Activated CD4-positive, CD25-positive, alpha-beta regulatory T cell treated with anti-CD3 and anti-CD28 coated beads, Interleukin-2, amount 50 U/mL, for 24 hours (primary cell): ENCODE results near the gene SEPTIN7.

Source experiments
- ATAC-seq, 2 donors: fragments of 150-1000 bp; cut with Tn5 transposase; one replicate each; pipeline ENCODE4 v1.10.0; 2021; ENCODE audit warnings: mild to moderate bottlenecking in 1 of 2, moderate library complexity in 1 of 2

Gene SEPTIN7

DNA sequence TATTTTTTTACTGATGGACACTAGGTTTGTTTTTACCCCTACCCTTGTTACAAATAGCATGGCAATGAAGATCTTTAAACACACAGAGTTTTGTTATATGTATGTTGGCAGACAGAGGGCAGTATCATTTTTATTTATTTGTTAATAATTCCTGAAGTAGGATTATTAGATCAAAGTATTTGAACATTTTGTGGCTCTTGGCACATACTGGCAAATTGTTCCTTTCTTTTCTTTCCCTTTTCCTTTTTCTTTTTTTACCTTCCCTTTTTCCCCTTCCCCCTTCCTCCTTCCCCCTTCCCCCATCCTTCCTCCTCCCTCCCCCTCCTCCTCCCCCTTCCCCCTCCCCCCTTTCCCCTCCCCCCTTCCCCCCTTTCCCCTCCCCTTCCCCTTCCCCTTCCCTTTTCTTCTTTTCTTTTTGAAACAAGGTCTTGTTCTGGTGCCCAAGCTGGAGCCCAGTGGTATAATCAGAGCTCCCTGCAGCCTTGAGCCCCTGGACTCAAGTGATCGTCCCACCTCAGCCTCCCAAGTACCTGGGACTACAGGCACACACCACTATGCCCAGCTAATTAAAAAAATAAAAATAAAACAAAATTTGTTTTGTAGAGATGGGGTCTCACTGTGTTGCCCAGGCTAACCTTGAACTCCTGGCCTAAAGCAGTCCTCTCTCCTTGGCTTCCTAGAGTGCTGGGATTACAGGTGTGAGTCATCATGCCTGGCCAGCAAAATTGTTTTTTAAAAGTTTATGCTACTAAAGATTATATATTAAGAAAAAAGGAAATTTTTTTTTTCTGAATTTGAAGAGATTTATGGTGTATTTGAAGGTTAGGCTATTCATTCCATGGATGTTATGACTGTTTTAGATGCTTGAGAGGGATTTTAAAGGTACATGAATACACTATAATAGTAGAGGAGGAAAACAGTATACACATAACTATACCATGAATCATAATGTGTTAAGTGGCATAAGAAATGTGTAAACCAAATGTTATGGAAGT lies 39.3 kb downstream of the SEPTIN7 start:
- ATAC-seq = peak in 1 of 2 donors; percentile 63

DNA sequence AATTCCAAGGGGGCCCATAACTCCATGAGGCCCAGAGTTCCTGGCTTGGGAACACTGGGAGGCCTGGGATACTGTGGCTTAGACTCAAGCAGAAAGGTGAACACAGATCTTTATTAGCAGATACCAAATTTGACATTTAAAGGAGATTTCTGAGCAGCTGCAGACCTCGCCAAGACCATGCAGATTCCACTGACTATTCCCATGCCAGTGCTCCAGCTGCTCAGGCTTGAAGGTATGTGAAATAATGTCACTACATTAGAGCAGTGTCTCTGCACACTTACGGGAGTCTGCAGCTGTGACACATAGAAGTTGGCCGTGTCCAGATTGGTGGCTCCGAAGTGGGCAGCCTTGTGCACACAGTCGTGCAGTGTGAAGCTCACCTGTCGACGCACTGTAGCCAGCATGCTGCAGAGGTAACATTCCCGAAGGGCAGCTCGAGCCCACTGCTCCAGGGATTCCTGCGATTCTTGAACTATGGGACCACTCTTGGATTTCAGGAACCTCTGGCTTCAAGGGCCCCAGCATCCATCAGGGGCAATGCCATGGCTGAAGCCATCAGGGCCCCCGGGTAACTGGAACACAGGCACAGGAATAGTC lies 46.1 kb downstream of the SEPTIN7 start:
- ATAC-seq = no peak

DNA sequence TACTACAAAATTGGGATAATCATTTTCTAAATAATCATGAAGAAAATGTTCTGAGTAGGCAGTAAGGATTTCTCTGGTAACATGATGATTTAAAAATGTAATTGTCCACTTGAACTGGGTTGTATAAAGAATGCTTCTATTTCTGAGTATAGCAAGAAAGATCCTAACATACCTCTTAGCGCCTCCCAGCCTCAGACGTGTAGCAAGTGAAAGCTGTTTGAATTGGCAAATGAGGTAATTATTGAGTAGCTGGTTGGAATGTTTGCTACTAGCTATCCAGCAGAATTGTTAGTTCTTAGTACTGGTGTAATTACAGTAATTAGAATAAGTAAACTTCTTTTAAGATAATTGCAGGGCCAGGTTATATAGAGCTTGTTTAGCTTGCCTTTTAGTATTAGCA lies 47.9 kb downstream of the SEPTIN7 start:
- ATAC-seq = no peak

DNA sequence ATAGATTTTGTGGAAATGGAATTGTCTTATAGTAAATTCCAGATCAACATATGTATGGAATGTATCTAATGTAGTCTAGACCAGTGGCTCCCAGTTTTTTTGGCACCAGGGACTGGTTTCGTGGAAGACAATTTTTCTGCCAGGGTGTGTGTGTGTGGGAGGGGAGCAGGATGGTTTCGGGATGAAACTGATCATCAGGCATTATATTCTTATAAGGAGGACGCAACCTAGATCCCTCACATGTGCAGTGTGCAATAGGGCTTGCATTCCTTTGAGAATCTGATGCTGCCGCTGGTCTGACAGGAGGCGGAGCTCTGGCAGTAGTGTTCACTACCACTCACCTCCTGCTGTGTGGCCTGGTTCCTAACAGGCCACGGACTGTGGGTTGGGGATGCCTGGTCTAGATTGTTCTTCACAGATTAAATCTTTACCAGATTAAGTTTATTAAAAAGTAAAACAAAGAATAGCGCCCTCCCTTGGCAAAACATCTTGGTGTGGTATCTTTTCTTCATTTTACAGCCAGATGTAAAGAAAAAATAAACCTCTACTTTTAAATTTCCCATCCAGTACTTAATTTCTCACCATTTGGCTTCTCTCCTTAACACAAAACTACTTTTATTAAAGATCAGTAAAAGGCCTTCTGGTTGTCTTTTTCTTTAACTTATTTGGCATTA lies 48.4 kb downstream of the SEPTIN7 start:
- no peak for ATAC-seq

DNA sequence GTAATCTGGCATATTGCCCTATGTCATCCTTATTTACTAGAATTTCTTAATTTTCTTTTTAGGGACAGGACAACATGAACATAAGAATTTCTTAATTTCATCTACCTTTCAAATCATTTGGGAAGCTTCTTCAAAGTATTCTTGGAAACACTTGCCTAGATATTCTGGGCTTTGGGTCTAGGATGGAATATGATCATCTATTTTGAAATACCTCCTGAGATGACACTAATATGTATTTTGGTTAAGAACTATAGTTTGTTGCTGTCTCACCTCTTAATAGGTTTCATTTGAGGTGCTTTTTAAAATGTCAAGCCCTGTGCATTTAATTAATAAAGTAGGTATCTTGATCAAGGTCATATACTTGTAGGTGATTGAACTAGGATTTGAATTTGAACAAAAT lies 49.1 kb downstream of the SEPTIN7 start:
- ATAC-seq = no peak
